ENCODE results near the gene MOV10. TPM values are rescaled to one million over a fixed set of nuclear protein-coding genes. Genes with fewer than 3 reads are reported as not detected.

Gene MOV10
- total and polyA plus RNA-seq, 2 of the 8 experiments (the other 6 are each of a cell fraction or from before 2014, with no cell fraction given) = 57.3 to 109 TPM

GRCh38 chr1:112704934-112705627, 30.6 kb downstream of the MOV10 start (continued):
- TF ChIP-seq EP300 (IDR thresholded peaks at IDR 0.05; ENCODE audit: borderline replicate concordance in 1 of 2, low read depth in 2 of 2, low read length in 2 of 2) = no peak
- TF ChIP-seq CHD2 (IDR thresholded peaks at IDR 0.05; ENCODE audit: low read length) = no peak
- TF ChIP-seq RBBP5 (IDR thresholded peaks at IDR 0.05; ENCODE audit: borderline replicate concordance, low read depth, low read length) = no peak
- TF ChIP-seq ATF3 (IDR thresholded peaks at IDR 0.05; ENCODE audit: insufficient read depth, low read depth, low read length) = no peak
- TF ChIP-seq BCL11A (IDR thresholded peaks at IDR 0.05; ENCODE audit: low read depth in 2 of 2, low read length in 2 of 2) = no peak
- no peak for TF ChIP-seq HDAC2 (IDR thresholded peaks at IDR 0.05; ENCODE audit: borderline replicate concordance in 1 of 2, low read depth in 2 of 2, low read length in 2 of 2)
- no peak for TF ChIP-seq NANOG (IDR thresholded peaks at IDR 0.05; ENCODE audit: insufficient read depth, low read depth, low read length, poor library complexity, severe bottlenecking)
- TF ChIP-seq CTBP2 (IDR thresholded peaks at IDR 0.05; ENCODE audit: borderline replicate concordance, insufficient read depth, insufficient read length, low read length) = no peak
- no peak for TF ChIP-seq CBX5 (IDR thresholded peaks at IDR 0.05; ENCODE audit: low read depth, low read length)
- TF ChIP-seq SIX5 (IDR thresholded peaks at IDR 0.05; ENCODE audit: low read depth, low read length) = no peak
- no peak for TF ChIP-seq KDM4A (IDR thresholded peaks at IDR 0.05; ENCODE audit: low read depth, low read length, severe bottlenecking)
- 0 out of 2 replicates have a peak, but pooled peaks have one; percentile 18 for TF ChIP-seq JUND (IDR thresholded peaks at IDR 0.05; ENCODE audit: low read length)
- TF ChIP-seq POLR2A (IDR thresholded peaks at IDR 0.05; ENCODE audit: control extremely low read depth in 1 of 2, low read depth in 2 of 2, low read length in 2 of 2) = peak in 1 of 2 experiments; percentile 47; a peak in 2 of 3 replicates
- no peak for TF ChIP-seq YY1 (IDR thresholded peaks at IDR 0.05; ENCODE audit: low read depth, low read length)
- no peak for TF ChIP-seq SP2 (IDR thresholded peaks at IDR 0.05; ENCODE audit: low read length)
- no peak for TF ChIP-seq PHF8 (conservative IDR thresholded peaks at IDR 0.05; ENCODE audit: low read depth, low read length)
- no peak for TF ChIP-seq RXRA (IDR thresholded peaks at IDR 0.05; ENCODE audit: insufficient read depth, low read depth, low read length)
- TF ChIP-seq ZNF274 (IDR thresholded peaks at IDR 0.05; ENCODE audit: borderline replicate concordance, extremely low read depth, low read length) = no peak
- TF ChIP-seq SRF (IDR thresholded peaks at IDR 0.05; ENCODE audit: low read depth, low read length) = no peak
